GM23338 (cell line): ENCODE measurements around the gene IL17REL.

Experiments used
- CREB1 ChIP-seq: fragments of 250-450 bp; sonication (Bioruptor Pico); IDR thresholded peaks from 2 replicates; pipeline ENCODE4 v1.5.0; 2020; ENCODE audit warnings: low read depth, mild to moderate bottlenecking, moderate library complexity
- EZH2 ChIP-seq: fragments of 200-600 bp; sonication (generic); IDR thresholded peaks from one replicate; pipeline ENCODE4 v1.8.0; 2017; ENCODE audit warnings: antibody characterized with exemption, mild to moderate bottlenecking, low read depth; ENCODE audit not compliant: unreplicated experiment
- EZH2phosphoT487 ChIP-seq: fragments of 200-600 bp; sonication (generic); IDR thresholded peaks from one replicate; pipeline ENCODE4 v1.8.1; 2018; ENCODE audit warnings: antibody characterized with exemption; ENCODE audit not compliant: unreplicated experiment
- JUNB ChIP-seq: IDR thresholded peaks from one replicate; pipeline ENCODE4 v1.6.1; 2016; ENCODE audit warnings: antibody characterized with exemption; ENCODE audit not compliant: unreplicated experiment
- NANOG ChIP-seq: IDR thresholded peaks from 2 replicates; pipeline ENCODE4 v1.6.1; 2016; ENCODE audit warnings: antibody characterized with exemption, borderline replicate concordance
- POLR2AphosphoS5 ChIP-seq: IDR thresholded peaks from 2 replicates; pipeline ENCODE4 v1.6.1; 2016; ENCODE audit warnings: antibody characterized with exemption, low read depth
- STAT1 ChIP-seq: IDR thresholded peaks from one replicate; pipeline ENCODE4 v1.6.1; 2016; ENCODE audit warnings: antibody characterized with exemption; ENCODE audit not compliant: unreplicated experiment
- ZNF114 ChIP-seq: fragments of 250-450 bp; sonication (Bioruptor Pico); IDR thresholded peaks from 2 replicates; pipeline ENCODE4 v1.5.0; 2020; ENCODE audit warnings: mild to moderate bottlenecking, moderate library complexity
- ZNF331 ChIP-seq: fragments of 250-450 bp; sonication (Bioruptor Pico); IDR thresholded peaks from 2 replicates; pipeline ENCODE4 v1.5.0; 2020; ENCODE audit warnings: low read depth, mild to moderate bottlenecking, moderate library complexity
- TF ChIP-seq, protein P1 (sequence below), 2 experiments: fragments of 200-600 bp in 1 of 2; sonication (generic) in 1 of 2; conservative IDR thresholded peaks; 2 replicates each; pipeline versions ENCODE4 v1.5.1 to v1.6.1; 2016 to 2017; ENCODE audit warnings: antibody characterized with exemption in 2 of 2, low read depth in 2 of 2, mild to moderate bottlenecking in 2 of 2, moderate library complexity in 1 of 2
- TF ChIP-seq, protein P2 (sequence below): IDR thresholded peaks from one replicate; pipeline ENCODE4 v1.6.1; 2018; ENCODE audit warnings: antibody characterized with exemption; ENCODE audit not compliant: unreplicated experiment
- TF ChIP-seq, protein P3 (sequence below): IDR thresholded peaks from 2 replicates; pipeline ENCODE4 v1.6.1; 2016; ENCODE audit warnings: antibody characterized with exemption

DNA sequence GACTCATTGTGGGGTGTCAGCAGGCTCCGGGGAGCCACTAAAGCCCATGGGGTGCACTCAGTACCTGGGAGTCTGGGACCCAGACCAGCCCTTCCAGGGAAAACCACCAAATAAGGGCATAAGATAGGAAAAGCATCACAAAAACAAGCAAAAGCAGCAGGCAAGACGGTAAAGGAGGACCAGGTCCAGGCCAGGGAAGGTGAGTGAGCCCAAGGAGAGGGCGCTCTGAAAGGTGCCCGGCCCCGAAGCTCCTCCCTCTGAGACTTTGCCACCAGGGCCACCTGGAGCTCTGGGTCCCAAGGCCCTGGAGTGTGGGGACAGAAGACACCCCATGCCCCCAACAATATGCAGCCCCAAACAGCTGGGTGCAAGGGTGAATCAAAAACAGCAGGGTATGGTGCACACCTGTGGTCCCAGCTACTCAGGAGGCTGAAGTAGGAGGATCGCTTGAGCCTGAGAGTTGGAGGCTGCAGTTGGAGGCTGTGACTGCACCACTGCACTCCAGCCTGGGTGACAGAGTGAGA, 5.2 kb upstream of the IL17REL start:
- TF ChIP-seq, protein P1, sequence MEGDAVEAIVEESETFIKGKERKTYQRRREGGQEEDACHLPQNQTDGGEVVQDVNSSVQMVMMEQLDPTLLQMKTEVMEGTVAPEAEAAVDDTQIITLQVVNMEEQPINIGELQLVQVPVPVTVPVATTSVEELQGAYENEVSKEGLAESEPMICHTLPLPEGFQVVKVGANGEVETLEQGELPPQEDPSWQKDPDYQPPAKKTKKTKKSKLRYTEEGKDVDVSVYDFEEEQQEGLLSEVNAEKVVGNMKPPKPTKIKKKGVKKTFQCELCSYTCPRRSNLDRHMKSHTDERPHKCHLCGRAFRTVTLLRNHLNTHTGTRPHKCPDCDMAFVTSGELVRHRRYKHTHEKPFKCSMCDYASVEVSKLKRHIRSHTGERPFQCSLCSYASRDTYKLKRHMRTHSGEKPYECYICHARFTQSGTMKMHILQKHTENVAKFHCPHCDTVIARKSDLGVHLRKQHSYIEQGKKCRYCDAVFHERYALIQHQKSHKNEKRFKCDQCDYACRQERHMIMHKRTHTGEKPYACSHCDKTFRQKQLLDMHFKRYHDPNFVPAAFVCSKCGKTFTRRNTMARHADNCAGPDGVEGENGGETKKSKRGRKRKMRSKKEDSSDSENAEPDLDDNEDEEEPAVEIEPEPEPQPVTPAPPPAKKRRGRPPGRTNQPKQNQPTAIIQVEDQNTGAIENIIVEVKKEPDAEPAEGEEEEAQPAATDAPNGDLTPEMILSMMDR (conservative IDR thresholded peaks at IDR 0.05; ENCODE audit: low read depth in 2 of 2) = no peak
- TF ChIP-seq NANOG (no peak), POLR2AphosphoS5 (no peak), CREB1 (CRISPR knock-in tag) (no peak), EZH2phosphoT487 (no peak), EZH2 (no peak), STAT1 (no peak), JUNB (no peak), ZNF331 (CRISPR knock-in tag) (no peak), ZNF114 (no peak)
- TF ChIP-seq, protein P2, sequence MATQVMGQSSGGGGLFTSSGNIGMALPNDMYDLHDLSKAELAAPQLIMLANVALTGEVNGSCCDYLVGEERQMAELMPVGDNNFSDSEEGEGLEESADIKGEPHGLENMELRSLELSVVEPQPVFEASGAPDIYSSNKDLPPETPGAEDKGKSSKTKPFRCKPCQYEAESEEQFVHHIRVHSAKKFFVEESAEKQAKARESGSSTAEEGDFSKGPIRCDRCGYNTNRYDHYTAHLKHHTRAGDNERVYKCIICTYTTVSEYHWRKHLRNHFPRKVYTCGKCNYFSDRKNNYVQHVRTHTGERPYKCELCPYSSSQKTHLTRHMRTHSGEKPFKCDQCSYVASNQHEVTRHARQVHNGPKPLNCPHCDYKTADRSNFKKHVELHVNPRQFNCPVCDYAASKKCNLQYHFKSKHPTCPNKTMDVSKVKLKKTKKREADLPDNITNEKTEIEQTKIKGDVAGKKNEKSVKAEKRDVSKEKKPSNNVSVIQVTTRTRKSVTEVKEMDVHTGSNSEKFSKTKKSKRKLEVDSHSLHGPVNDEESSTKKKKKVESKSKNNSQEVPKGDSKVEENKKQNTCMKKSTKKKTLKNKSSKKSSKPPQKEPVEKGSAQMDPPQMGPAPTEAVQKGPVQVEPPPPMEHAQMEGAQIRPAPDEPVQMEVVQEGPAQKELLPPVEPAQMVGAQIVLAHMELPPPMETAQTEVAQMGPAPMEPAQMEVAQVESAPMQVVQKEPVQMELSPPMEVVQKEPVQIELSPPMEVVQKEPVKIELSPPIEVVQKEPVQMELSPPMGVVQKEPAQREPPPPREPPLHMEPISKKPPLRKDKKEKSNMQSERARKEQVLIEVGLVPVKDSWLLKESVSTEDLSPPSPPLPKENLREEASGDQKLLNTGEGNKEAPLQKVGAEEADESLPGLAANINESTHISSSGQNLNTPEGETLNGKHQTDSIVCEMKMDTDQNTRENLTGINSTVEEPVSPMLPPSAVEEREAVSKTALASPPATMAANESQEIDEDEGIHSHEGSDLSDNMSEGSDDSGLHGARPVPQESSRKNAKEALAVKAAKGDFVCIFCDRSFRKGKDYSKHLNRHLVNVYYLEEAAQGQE = no peak
- TF ChIP-seq, protein P3, sequence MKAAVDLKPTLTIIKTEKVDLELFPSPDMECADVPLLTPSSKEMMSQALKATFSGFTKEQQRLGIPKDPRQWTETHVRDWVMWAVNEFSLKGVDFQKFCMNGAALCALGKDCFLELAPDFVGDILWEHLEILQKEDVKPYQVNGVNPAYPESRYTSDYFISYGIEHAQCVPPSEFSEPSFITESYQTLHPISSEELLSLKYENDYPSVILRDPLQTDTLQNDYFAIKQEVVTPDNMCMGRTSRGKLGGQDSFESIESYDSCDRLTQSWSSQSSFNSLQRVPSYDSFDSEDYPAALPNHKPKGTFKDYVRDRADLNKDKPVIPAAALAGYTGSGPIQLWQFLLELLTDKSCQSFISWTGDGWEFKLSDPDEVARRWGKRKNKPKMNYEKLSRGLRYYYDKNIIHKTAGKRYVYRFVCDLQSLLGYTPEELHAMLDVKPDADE = no peak
